ENCODE results near the gene LGALS4. TPM values are rescaled to one million over a fixed set of nuclear protein-coding genes. Genes with fewer than 3 reads are reported as not detected.
"Not testable (repeated sequence)": the region's sequence is repeated elsewhere in the genome, so short reads cannot be mapped to it uniquely, and the experiment has no call there.

Gene LGALS4
- total RNA-seq, 1 donor from 2014 or later = 0.86 TPM

DNA sequence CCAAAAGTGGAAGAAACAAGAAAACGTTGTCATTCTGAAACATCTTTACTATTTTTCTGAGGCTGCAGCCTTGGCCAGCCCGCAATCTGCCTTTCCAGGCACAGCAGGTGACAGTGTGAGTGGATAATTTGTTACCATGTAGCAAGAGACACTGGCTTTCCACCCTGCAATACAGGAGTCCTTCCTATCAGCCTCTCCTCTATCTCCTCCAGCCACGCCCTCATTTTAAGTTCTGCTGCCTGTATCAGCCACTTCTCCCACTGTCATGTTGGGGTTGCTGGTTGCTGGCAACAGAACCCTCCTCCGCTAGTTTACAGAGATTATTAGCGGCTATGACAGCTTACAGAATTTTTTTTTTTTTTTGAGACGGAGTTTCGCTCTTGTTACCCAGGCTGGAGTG is 31.7 kb downstream of the LGALS4 start:
- Mint-ChIP-seq H3K9me3 (no peaks in the 10 kb centered on the region), H3K4me3 (no peak overlapping the region), H3K36me3 (ENCODE audit: low read depth) (no peaks in the 10 kb centered on the region), H3K4me1 (peaks cover 4% of the 10 kb centered on the region), H3K27ac (ENCODE audit: unreplicated experiment) (no peak overlapping the region), H3K27me3 (ENCODE audit: low read depth) (peaks cover 23% of the 10 kb centered on the region)
- TF ChIP-seq, protein P1, sequence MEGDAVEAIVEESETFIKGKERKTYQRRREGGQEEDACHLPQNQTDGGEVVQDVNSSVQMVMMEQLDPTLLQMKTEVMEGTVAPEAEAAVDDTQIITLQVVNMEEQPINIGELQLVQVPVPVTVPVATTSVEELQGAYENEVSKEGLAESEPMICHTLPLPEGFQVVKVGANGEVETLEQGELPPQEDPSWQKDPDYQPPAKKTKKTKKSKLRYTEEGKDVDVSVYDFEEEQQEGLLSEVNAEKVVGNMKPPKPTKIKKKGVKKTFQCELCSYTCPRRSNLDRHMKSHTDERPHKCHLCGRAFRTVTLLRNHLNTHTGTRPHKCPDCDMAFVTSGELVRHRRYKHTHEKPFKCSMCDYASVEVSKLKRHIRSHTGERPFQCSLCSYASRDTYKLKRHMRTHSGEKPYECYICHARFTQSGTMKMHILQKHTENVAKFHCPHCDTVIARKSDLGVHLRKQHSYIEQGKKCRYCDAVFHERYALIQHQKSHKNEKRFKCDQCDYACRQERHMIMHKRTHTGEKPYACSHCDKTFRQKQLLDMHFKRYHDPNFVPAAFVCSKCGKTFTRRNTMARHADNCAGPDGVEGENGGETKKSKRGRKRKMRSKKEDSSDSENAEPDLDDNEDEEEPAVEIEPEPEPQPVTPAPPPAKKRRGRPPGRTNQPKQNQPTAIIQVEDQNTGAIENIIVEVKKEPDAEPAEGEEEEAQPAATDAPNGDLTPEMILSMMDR (conservative IDR thresholded peaks at IDR 0.05) = no peak
- DNase-seq (ENCODE audit: low read depth, low spot score) = no peak

DNA sequence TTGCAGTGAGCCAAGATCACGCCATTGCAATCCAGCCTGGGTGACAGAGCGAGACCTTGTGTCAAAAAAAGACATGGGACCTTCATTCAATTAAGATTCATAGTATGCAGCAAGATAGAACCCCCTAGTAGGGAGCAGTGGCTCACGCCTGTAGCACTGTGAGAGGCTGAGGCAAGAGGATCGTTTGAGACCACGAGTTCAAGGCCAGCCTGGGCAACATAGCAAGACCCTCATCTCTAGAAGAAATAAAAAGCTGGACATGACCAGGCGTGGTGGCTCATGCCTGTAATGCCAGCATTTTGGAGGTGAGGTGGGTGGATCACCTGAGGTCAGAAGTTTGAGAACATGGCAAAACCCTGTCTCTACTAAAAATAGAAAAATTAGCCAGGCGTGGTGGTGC is 32.3 kb downstream of the LGALS4 start:
- TF ChIP-seq, protein P1 (conservative IDR thresholded peaks at IDR 0.05) = no peak
- H3K27me3 Mint-ChIP-seq (ENCODE audit: low read depth) = peaks cover 23% of the 10 kb centered on the region
- no peaks in the 10 kb centered on the region for H3K36me3 Mint-ChIP-seq (ENCODE audit: low read depth)
- H3K4me1 Mint-ChIP-seq = peaks cover 4% of the 10 kb centered on the region
- H3K9me3 Mint-ChIP-seq = no peaks in the 10 kb centered on the region
- no peak overlapping the region for H3K4me3 Mint-ChIP-seq
- no peak for DNase-seq (ENCODE audit: low read depth, low spot score)
- H3K27ac Mint-ChIP-seq (ENCODE audit: unreplicated experiment) = no peak overlapping the region

DNA sequence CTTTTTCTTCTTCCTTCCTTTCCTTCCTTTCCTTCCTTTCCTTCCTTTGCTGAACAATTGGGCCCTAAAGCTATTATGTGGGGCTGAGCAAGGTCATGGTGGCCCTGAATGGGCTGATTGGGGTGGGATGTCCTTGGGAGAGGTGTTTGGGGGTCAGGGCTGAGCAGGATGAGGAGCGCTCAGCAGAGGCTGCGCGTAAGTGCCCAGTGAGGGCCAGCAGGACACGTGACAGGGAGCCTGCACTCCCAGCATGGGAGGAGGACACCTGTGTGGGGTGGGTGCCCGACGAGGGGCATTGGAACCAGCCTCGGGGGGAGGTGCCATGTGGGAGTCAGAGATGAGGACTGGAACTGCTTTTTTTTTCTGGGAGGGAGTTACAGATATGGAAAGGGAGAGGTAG is 34.0 kb downstream of the LGALS4 start:
- Mint-ChIP-seq H3K27me3 (ENCODE audit: low read depth) (peaks cover 23% of the 10 kb centered on the region), H3K36me3 (ENCODE audit: low read depth) (no peaks in the 10 kb centered on the region), H3K4me3 (no peak overlapping the region), H3K27ac (ENCODE audit: unreplicated experiment) (no peak overlapping the region), H3K9me3 (no peaks in the 10 kb centered on the region), H3K4me1 (peaks cover 4% of the 10 kb centered on the region)
- TF ChIP-seq, protein P1 (conservative IDR thresholded peaks at IDR 0.05) = no peak
- DNase-seq (ENCODE audit: low read depth, low spot score) = no peak

DNA sequence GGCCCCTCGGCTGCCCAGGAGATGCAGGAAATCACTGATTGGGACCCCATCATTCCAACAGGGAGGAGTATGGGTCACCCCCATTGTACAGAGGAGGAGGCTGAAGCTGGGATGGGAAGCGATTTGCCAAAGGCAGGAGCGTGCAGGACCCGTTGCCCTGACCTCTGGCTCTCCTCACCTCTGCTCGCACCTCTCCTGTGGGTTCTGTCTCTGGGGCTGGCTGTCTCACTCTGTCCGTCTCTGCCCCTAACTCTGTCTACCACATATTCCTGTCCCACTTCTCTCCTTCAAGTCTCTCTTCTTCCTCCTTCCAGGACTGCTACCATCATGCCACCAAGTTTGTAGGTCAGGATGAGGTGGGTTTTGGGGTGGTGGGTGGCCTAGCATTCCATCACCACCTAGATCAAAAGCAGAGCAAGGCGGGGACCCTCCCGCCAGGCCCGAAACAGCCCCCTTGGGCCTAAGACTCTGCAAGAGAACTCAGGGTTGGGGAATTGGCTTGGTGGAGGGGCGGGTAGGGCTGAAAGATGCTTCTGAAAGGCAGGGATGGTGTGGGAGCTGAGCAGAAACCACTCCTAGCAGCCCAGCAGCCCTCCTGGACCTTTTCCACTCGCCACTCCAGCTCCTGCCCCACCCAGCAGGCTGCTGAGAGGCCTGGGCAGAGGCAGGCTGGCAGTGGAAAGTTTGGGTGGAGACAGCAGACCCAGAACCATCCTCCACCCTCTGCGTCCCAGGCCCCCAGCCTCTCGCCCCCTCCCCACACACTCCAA is 38.4 kb downstream of the LGALS4 start:
- no peak overlapping the region for H3K27ac Mint-ChIP-seq (ENCODE audit: unreplicated experiment)
- peaks cover 4% of the 10 kb centered on the region for H3K27me3 Mint-ChIP-seq (ENCODE audit: low read depth)
- TF ChIP-seq, protein P1 (conservative IDR thresholded peaks at IDR 0.05) = no peak

DNA sequence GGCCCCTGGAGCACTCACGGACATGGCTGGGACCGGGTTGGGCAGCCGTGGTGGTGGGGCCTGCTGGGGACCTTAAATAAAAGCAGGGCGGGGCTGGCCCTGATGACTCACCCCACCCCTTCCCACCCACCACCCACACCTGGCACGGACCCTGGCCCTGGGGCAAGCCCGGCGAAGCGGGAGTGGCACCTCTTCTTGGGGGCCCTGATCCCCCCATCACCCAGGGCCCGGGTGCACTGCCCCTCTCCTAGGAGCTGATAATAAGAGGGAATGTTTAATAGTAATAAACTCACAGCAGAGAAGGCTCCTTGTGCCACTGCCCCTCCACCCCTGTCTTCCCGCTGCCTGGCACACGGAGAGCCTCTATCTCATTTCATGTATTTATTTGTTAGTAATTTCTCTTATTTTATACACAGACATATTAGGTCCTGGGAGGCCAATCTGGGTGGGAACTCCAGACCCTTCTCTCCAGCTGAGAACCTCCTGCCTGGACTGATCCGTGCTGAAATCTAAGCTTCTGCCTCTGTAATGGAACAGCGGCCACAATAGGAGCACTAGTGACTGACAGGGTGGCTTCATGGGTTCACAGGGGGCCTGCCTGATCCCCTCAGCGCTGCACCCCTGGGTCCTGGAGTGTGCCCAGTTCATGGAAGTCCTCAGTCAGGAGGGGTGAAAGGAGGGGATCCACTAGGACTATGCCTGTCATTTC is 39.1 kb downstream of the LGALS4 start, which contains the start of gene LGALS7:
Gene LGALS7, minus strand, starts transcription at position 49 of the 709 bp plus-strand sequence. Its CDS starts 25 bp downstream, at position 24.
- Mint-ChIP-seq H3K27me3 (ENCODE audit: low read depth) (peaks cover 1% of the 10 kb centered on the region), H3K4me1 (peaks cover 5% of the 10 kb centered on the region), H3K9me3 (no peaks in the 10 kb centered on the region), H3K36me3 (ENCODE audit: low read depth) (no peaks in the 10 kb centered on the region), H3K4me3 (peak within 1 kb of the TSS; percentile 34), H3K27ac (ENCODE audit: unreplicated experiment) (no peak within 1 kb of the TSS)
- TF ChIP-seq, protein P1 (conservative IDR thresholded peaks at IDR 0.05) = no peak
- DNase-seq (ENCODE audit: low read depth, low spot score) = no peak

More for the DNA sequence above, 38.4 kb downstream of the LGALS4 start:
- Mint-ChIP-seq H3K4me1 (peaks cover 5% of the 10 kb centered on the region), H3K9me3 (no peaks in the 10 kb centered on the region), H3K36me3 (ENCODE audit: low read depth) (no peaks in the 10 kb centered on the region), H3K4me3 (no peak overlapping the region)
- no peak for DNase-seq (ENCODE audit: low read depth, low spot score)

DNA sequence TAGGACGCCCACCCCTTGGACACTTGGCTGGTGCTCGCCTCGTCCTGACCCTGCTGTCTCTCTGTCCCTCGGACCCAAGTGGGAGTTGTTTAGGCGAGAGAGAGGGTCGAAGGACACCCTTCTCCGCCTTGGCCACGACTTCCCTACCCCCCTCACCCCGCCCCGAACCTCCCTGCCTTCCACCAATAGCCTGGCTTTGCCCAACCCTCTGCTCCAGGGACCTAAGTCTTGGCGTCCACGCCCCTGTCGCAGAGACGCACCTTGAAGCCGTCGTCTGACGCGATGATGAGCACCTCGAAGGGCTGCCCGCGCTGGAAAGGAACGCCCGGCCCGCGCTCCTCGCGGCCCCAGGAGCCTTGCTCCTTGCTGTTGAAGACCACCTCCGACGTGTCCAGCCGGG is 41.2 kb downstream of the LGALS4 start:
- not testable (repeated sequence) for H3K27ac Mint-ChIP-seq (ENCODE audit: unreplicated experiment); H3K36me3 Mint-ChIP-seq (ENCODE audit: low read depth); H3K4me1 Mint-ChIP-seq; H3K27me3 Mint-ChIP-seq (ENCODE audit: low read depth); H3K4me3 Mint-ChIP-seq; DNase-seq (ENCODE audit: low read depth, low spot score); H3K9me3 Mint-ChIP-seq

DNA sequence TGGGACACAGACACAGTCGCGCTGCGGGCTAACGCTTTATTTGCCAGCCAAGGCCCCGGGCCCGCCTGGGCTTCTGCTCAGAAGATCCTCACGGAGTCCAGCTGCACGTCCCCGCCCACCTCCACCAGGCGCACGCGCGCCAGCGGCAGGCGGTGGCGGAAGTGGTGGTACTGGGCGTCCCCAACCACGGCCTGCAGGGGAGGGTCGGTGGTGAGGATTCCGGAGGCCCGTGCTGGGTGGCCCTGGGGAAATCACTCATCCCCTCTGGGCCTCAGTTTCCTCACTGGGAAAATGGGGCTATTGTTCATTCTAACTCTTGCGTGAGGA is 41.8 kb downstream of the LGALS4 start:
- H3K27me3 Mint-ChIP-seq (ENCODE audit: low read depth); H3K36me3 Mint-ChIP-seq (ENCODE audit: low read depth); H3K27ac Mint-ChIP-seq (ENCODE audit: unreplicated experiment); H3K9me3 Mint-ChIP-seq; H3K4me1 Mint-ChIP-seq; H3K4me3 Mint-ChIP-seq; DNase-seq (ENCODE audit: low read depth, low spot score): not testable (repeated sequence)

DNA sequence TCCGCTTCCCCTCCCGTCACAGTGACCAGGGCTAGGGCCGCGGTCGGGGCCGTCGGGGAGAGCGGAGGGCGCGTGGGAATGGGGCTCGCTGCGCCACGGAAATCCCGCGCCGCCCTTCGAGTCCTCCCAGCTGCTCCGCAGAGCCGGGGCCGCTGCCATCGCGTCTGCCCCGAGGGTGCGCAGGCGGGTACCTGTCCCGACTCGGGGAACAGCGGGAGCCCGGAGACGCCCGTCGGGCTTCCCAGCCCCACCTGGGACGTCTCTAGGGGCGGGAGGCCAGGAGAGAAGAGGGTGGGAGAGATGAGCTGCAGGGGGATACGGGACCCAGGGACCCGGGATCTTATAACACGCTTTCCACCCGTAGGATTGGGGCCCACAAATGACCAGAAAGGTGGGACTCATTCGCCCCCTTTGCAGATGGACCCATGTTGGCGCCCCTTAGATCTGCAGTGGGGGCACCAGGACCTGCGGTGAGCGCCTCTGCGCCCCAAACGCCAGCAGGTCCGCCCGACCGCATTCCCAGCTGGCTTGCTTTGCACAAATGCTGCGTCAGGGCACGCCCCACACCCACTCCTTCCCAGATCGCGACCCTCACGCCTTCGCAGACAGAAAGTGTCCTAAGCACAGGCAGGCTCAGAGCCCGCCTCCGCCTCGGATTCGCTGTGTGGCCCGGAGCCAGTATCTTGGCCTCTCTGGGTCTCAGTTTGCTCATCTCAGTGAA is 42.4 kb downstream of the LGALS4 start:
- not testable (repeated sequence) for H3K27ac Mint-ChIP-seq (ENCODE audit: unreplicated experiment); H3K4me3 Mint-ChIP-seq; H3K27me3 Mint-ChIP-seq (ENCODE audit: low read depth); H3K36me3 Mint-ChIP-seq (ENCODE audit: low read depth); H3K9me3 Mint-ChIP-seq; H3K4me1 Mint-ChIP-seq; DNase-seq (ENCODE audit: low read depth, low spot score)
